Activated CD4-positive, alpha-beta T cell treated with anti-CD3 and anti-CD28 coated beads, Interleukin-2, amount 10 ng/mL, durations not matched to agents 7 days and 5 days (primary cell): ENCODE results near the gene TMC6. TPM values are rescaled to one million over a fixed set of nuclear protein-coding genes. Genes with fewer than 3 reads are reported as not detected.

Experiments used
- CTCF ChIA-PET: fragments of 350-600 bp; sonication (Branson Sonifier 250); formaldehyde crosslinking; loops from one replicate; lab custom pipeline; 2021; ENCODE audit warnings: antibody characterized with exemption; lab: Charles Lee
- POLR2A ChIA-PET: fragments of 350-600 bp; sonication (Branson Sonifier 250); formaldehyde crosslinking; loops from one replicate; lab custom pipeline; 2021; ENCODE audit warnings: antibody characterized with exemption; lab: Charles Lee
- DNase-seq: peaks from one replicate; pipeline ENCODE4 v3.0.0-alpha.2; 2020
- H3K27ac Mint-ChIP-seq: one replicate; pipeline ENCODE4 v1.8.0; 2021; ENCODE audit warnings: mild to moderate bottlenecking, moderate library complexity, mixed read lengths
- H3K27me3 Mint-ChIP-seq: one replicate; pipeline ENCODE4 v1.8.0; 2021; ENCODE audit warnings: mixed read lengths
- H3K36me3 Mint-ChIP-seq: one replicate; pipeline ENCODE4 v1.8.0; 2021; ENCODE audit warnings: low read depth, mixed read lengths
- H3K4me1 Mint-ChIP-seq: one replicate; pipeline ENCODE4 v1.8.0; 2021; ENCODE audit warnings: mixed read lengths
- H3K4me3 Mint-ChIP-seq: one replicate; pipeline ENCODE4 v1.8.0; 2021; ENCODE audit warnings: mild to moderate bottlenecking, moderate library complexity, mixed read lengths
- H3K9me3 Mint-ChIP-seq: one replicate; pipeline ENCODE4 v1.8.0; 2021; ENCODE audit warnings: mixed read lengths
- total RNA-seq, 2 experiments: library from RNA; stranded (reverse); gene quantifications; one replicate each; pipeline ENCODE4 v1.2.3, GENCODE V29; 2021

The TMC6 gene
- total RNA-seq, 2 experiments from 2014 or later = 414 to 438 TPM

DNA sequence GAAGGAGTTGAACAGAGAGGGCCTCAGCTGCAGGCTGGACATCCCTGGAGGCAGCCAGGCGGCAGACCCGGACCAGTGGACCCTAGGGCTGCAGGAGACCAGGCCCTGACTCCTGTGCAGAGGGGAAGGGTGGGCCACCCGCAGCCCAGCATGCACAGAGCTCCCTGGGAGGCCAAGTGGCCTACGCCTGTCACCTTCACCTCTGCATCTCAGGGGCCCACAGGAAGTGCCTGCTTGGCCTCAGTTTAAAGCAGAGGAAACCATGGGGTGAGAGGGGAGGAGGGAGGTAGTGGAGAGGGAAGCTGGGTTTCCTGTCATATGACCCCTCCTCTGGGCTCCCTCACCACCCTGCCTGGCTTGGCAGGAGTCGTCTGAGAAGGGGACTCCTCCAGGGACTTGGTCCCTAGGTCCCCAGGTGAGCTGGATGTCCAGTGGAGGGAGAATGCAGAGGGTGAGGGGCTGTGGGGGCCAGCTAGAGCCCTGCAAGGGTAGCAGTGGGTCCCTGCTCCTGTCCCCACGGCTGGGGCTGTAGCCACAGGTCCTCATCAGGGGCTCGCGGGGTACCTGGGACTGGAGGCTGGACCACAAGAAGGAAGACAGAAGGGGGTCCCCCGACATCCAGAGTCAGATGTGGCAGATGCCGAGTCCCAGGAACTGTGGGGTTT is 2.0 kb upstream of the TMC6 start, which contains the start of gene TMC8:
Gene TMC8 (plus strand): TSS at position 335 of the 665 bp plus-strand sequence. CDS start 818 bp downstream, outside the sequence.
- Mint-ChIP-seq H3K27me3 (no peaks in the 10 kb centered on the region), H3K36me3 (peaks cover 56% of the 10 kb centered on the region), H3K27ac (peak within 1 kb of the TSS; percentile 99), H3K4me3 (peak within 1 kb of the TSS; percentile 78), H3K9me3 (no peaks in the 10 kb centered on the region), H3K4me1 (peaks cover 47% of the 10 kb centered on the region)
- ChIA-PET CTCF (interaction anchor here (0.7 to 15.8 kb wide), 7 partner anchors 8 to 46 kb away, joined by 3 to 89 read pairs (median 5); no protein-coding TSS in a partner anchor), POLR2A (interaction anchor here (0.7 to 1.9 kb wide), 3 partner anchors 9 to 31 kb away, joined by 3 to 7 read pairs (median 6); no protein-coding TSS in a partner anchor)
- peak; percentile 92 for DNase-seq

DNA sequence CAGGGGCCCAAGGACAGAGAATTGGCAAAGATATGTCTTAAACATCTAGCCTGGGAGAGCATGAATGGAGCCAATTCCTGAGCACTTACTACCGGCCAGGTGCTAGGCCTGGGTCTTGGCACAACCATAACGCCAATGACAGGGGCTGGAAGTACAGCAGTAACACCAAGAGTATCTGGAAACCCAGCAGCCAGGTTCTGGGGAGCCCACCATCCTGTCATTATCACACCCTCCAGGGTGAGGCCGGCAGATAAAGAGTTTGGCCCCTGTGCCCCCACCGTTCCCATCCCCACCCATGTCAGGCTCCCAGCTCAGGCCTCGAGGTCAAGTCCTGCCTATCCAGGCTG is 1.5 kb upstream of the TMC6 start:
- Mint-ChIP-seq H3K9me3 (no peaks in the 10 kb centered on the region), H3K4me1 (peaks cover 45% of the 10 kb centered on the region), H3K4me3 (peak overlapping the region; percentile 78), H3K27me3 (no peaks in the 10 kb centered on the region), H3K36me3 (peaks cover 51% of the 10 kb centered on the region), H3K27ac (peak overlapping the region; percentile 99)
- POLR2A ChIA-PET = interaction anchor here (1.3 to 1.9 kb wide), 2 partner anchors 10 to 15 kb away, joined by 6 to 7 read pairs; no protein-coding TSS in a partner anchor
- CTCF ChIA-PET = interaction anchor here (1.0 to 15.8 kb wide), 6 partner anchors 8 to 47 kb away, joined by 3 to 89 read pairs (median 6); no protein-coding TSS in a partner anchor
- no peak for DNase-seq

DNA sequence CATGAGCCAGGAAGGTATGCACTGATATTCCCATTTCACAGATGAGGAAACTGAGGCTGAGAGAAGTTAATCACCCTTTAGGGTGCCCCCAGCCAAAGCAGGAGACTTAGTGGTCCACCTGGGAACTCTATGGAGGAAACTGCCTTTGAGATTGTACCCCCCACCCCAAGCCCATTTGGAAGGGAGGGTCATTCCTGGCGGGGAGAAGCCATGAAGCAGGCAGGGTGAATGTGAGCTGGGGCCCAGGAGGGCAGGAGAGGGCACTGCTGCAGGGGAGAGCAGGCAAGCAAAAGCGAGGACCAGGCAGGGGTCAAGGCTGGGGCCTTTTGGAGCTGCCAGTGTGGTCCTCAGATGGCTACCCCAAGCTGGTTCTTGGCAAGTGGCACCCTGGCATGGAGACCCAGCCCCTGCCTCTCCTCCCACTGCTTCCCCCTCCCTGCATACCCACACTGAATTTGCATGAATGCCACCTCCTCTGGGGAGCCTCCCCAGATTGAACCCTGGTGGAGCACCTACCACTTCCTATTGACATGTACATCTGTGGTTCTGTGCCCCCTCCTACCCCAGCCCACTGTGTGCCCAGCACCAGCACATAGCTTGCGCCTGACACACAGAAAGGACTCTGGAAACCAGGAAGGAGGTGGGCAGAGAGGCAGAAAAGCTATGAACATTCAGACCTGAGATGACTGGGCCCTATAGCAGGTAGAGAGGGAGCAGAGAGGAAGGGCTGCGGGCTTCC is 965 bp upstream of the TMC6 start:
- H3K36me3 Mint-ChIP-seq = peaks cover 46% of the 10 kb centered on the region
- H3K27me3 Mint-ChIP-seq = no peaks in the 10 kb centered on the region
- H3K9me3 Mint-ChIP-seq = no peaks in the 10 kb centered on the region
- H3K27ac Mint-ChIP-seq = peak overlapping the region; percentile 99
- DNase-seq = peak; percentile 74
- peak overlapping the region; percentile 78 for H3K4me3 Mint-ChIP-seq
- peaks cover 43% of the 10 kb centered on the region for H3K4me1 Mint-ChIP-seq
- ChIA-PET CTCF (interaction anchor here (0.6 to 15.8 kb wide), 4 partner anchors 11 to 47 kb away, joined by 4 to 89 read pairs (median 8); no protein-coding TSS in a partner anchor), POLR2A (interaction anchor here (1.3 to 1.9 kb wide), 2 partner anchors 10 to 15 kb away, joined by 6 to 7 read pairs; no protein-coding TSS in a partner anchor)

DNA sequence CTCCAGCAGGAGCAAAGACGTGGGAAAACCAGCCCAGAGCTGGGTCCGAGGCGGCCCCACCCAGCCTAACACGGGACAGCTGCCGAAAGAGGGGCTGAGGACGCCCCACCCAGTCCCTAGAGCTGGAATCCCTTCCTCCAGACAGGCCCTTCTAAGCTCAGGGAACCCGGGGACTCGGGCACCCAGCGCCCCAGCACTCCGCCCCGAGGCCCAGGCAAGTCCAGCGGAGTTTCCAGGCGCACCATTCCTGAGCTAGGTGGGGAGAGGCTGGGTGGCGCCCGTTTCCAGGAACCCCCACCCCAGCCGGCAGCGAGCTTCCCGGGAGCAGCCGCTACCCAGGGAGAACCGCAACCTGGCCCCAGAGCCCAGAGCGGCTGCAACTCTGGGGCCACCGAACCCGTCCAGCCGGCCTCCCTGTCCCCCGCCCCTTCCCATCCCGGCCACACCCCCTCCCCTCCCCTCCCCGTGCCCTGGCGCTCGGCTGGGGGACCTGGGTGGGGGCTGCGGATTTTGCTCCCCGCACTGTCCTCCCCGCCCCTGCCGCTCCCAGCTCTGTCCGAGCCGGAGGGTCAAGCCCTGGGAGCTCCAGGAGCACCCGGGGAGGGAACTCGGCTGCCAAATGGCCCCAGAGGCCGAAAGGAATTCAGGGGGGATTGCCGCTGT is 536 bp downstream of the TMC6 start:
- Mint-ChIP-seq H3K36me3 (peaks cover 46% of the 10 kb centered on the region), H3K27me3 (no peaks in the 10 kb centered on the region), H3K27ac (peak overlapping the region; percentile 86), H3K4me3 (peak overlapping the region; percentile 88), H3K9me3 (no peaks in the 10 kb centered on the region), H3K4me1 (peaks cover 44% of the 10 kb centered on the region)
- DNase-seq = no peak
- POLR2A ChIA-PET = interaction anchor here (0.9 kb wide), 1 partner anchor 10 kb away, joined by 4 read pairs; no protein-coding TSS in a partner anchor
- CTCF ChIA-PET = interaction anchor here (0.6 to 15.8 kb wide), 9 partner anchors 9 to 59 kb away, joined by 3 to 118 read pairs (median 4); partner anchors contain the start of gene TK1

DNA sequence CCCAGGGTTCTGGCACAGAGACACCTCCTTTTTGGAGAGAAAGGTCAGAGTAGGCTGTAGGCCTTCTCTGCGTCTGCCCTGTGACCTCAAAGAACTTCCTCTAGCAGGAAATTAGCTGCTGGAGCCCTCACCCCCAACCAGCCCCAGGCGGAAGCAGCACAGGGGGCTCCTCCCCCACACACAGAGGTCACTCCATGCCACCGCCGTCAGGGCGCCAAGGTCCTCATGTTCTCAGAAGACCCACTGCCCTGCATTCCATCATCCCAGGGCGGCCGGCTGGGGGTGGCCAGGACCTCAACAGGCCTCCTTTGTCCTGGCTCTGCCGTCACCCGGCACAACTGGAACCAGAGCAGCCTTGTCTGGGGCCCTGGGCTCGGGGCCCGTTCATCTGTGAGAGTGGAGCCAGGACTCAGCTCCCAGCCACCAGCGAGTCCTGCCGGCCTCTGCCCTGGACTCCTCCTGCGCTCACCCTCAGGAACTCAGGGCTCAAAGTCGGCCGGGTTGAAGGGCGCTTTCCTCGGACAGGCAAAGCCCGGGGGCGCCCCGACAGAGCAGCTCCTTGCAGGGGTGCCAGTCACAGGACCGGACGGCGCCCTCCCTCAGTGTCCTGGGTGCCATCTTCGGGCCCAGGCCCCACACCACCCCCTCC is 1.2 kb downstream of the TMC6 start:
- peak overlapping the region; percentile 86 for H3K27ac Mint-ChIP-seq
- peaks cover 47% of the 10 kb centered on the region for H3K36me3 Mint-ChIP-seq
- peaks cover 50% of the 10 kb centered on the region for H3K4me1 Mint-ChIP-seq

DNA sequence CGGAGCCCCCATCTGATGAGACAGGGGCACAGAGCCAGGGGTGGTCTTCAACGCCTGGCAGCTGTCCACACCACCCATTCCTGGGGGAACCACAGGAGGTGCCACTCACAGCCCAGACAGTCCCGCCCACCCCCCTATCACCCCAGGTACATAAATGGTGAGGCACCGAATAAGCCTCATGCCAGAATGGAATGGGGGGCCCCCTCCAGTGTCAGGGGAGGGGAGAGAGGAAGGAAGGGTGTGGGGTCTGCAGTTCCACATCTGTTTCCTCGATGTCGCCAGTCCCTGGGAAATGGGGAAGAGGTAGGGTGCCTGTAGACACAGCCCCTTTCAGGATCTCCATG is 1.7 kb downstream of the TMC6 start:
- DNase-seq = no peak
- Mint-ChIP-seq H3K9me3 (no peaks in the 10 kb centered on the region), H3K27me3 (no peaks in the 10 kb centered on the region), H3K4me1 (peaks cover 55% of the 10 kb centered on the region), H3K36me3 (peaks cover 50% of the 10 kb centered on the region), H3K4me3 (peak overlapping the region; percentile 88), H3K27ac (peak overlapping the region; percentile 86)
- ChIA-PET POLR2A (interaction anchor here (0.9 kb wide), 1 partner anchor 11 kb away, joined by 4 read pairs; no protein-coding TSS in a partner anchor), CTCF (interaction anchor here (1.3 to 10.2 kb wide), 5 partner anchors 10 to 57 kb away, joined by 4 to 118 read pairs (median 6); no protein-coding TSS in a partner anchor)

More for the DNA sequence above, 1.2 kb downstream of the TMC6 start:
- Mint-ChIP-seq H3K9me3 (no peaks in the 10 kb centered on the region), H3K27me3 (no peaks in the 10 kb centered on the region), H3K4me3 (peak overlapping the region; percentile 88)
- POLR2A ChIA-PET = interaction anchor here (0.9 kb wide), 1 partner anchor 11 kb away, joined by 4 read pairs; no protein-coding TSS in a partner anchor
- CTCF ChIA-PET = interaction anchor here (1.0 to 15.8 kb wide), 7 partner anchors 9 to 59 kb away, joined by 3 to 118 read pairs (median 4); partner anchors contain the start of gene TK1
- peak; percentile 76 for DNase-seq

DNA sequence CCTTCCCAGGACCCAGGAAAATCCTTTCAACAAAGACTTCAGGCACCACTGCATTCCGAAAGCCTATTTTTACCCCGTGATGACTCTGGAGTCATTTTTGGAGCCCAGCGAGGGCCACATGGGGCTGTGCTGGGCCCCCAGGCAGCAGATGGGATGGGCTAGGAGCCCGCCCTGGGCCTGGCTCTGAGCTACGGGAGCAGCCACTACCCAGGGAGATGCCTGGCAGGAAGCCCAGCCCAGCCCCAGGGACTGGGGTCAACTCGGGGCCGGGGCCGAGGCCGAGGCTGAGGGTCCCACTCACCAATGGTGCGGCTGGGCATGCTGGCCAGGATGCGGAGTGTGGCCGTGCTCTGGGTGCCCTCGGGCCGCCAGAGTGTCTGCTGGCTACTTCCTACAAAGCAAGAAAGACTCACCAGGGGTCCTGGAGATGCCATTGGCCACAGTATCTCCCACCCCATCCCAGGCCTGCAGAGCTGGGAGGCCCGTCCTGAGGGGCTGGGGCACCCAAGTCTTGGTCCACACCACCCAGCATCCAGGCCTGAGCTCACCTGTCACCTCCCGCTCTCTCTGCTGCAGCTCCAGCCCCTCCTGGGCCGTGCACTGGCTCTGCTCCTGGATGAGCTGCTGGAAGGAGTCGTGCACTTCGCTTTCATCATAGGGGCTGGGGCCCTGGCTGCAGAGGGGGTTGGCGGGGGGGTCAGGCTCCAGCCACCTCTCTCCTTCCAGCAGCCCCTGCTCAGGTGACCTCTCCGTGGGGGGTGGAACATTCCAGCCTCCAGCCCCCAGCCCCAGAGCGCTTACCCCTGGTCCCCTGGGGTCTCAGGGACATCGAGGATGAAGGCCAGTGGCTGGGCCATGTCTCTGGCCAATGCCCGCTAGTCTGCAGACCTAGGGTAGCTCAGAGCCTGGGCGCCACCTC is 2.3 kb downstream of the TMC6 start:
- peaks cover 56% of the 10 kb centered on the region for H3K36me3 Mint-ChIP-seq
- H3K27ac Mint-ChIP-seq = peak overlapping the region; percentile 86
- DNase-seq = no peak
- CTCF ChIA-PET = interaction anchor here (2.0 to 10.2 kb wide), 2 partner anchors 10 to 12 kb away, joined by 7 to 118 read pairs; no protein-coding TSS in a partner anchor
- no peaks in the 10 kb centered on the region for H3K9me3 Mint-ChIP-seq
- H3K4me3 Mint-ChIP-seq = peak overlapping the region; percentile 88
- peaks cover 62% of the 10 kb centered on the region for H3K4me1 Mint-ChIP-seq
- H3K27me3 Mint-ChIP-seq = no peaks in the 10 kb centered on the region
- POLR2A ChIA-PET = no interaction called here

DNA sequence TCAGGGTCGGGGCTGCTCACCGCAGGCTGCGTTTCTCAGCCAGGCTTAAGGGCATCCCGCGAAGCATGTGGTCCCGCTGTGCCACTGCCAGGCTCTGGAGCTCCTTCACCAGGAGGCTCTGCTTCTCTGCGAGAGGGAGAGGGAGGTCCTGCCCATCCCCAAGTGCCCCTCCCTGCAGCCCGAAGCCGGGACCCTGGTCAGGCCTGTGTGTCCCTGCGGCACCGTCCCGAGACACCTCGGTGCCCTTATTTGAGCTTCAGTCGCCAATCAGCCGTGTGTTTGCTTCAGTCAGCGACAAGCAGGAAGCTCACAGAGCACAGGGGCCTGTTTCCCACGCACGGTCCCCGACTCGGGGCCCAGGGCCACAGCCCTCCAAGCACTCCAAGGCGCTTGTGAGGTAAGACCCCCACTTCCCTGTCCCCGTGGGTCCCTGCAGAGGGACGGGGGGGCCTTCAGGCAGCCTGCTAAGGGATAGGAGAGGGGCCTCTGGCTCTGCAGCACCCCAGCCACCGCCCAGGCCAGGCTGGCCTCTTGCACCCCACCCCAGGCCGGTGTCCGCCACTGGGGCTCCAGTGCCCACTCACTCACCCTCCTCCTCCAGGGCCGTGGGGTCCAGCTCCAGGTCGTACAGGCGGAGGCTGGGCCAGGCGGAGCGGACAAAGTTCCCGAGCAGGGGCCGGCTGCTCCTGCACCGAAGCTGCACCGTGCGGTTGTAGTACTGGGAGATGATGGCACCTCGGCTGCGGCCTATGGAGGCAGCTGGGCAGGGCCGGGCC is 3.2 kb downstream of the TMC6 start:
- H3K27me3 Mint-ChIP-seq = no peaks in the 10 kb centered on the region
- ChIA-PET CTCF (interaction anchor here (0.6 to 10.2 kb wide), 6 partner anchors 11 to 1314 kb away, joined by 3 to 118 read pairs (median 4); no protein-coding TSS in a partner anchor), POLR2A (interaction anchor here (0.5 to 1.0 kb wide), 4 partner anchors 10 to 133 kb away, joined by 3 to 4 read pairs (median 4); no protein-coding TSS in a partner anchor)
- H3K9me3 Mint-ChIP-seq = no peaks in the 10 kb centered on the region
- H3K27ac Mint-ChIP-seq = peak overlapping the region; percentile 46
- peaks cover 70% of the 10 kb centered on the region for H3K4me1 Mint-ChIP-seq
- DNase-seq = peak; percentile 52
- H3K4me3 Mint-ChIP-seq = peak overlapping the region; percentile 88
- peaks cover 57% of the 10 kb centered on the region for H3K36me3 Mint-ChIP-seq

DNA sequence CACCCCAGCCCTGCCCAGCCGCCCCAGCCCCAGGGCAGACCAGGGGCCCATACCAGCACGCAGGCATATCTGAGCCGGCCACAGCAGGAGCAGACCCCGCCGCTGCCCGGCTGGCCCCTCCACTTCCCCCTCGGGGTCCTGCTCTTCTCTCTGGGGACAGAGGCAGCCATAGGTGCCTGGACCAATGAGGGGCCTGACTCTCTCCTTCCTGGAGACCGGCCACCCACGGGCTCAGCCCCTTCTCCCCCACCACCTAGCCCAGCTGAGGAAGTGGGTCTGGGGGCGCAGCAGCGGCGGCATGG is 3.8 kb downstream of the TMC6 start:
- Mint-ChIP-seq H3K4me3 (peak overlapping the region; percentile 88), H3K36me3 (peaks cover 58% of the 10 kb centered on the region), H3K4me1 (peaks cover 68% of the 10 kb centered on the region), H3K27ac (peak overlapping the region; percentile 46), H3K9me3 (no peaks in the 10 kb centered on the region), H3K27me3 (no peaks in the 10 kb centered on the region)
- DNase-seq = no peak
- POLR2A ChIA-PET = interaction anchor here (0.5 to 1.0 kb wide), 3 partner anchors 9 to 134 kb away, joined by 3 to 4 read pairs (median 3); no protein-coding TSS in a partner anchor
- CTCF ChIA-PET = interaction anchor here (0.8 to 10.2 kb wide), 5 partner anchors 11 to 40 kb away, joined by 3 to 118 read pairs (median 5); no protein-coding TSS in a partner anchor
